ENCODE data around the gene ARHGAP6. TPM values are rescaled to one million over a fixed set of nuclear protein-coding genes. Genes with fewer than 3 reads are reported as not detected.

Gene ARHGAP6
- total and polyA plus RNA-seq, 9 of the 15 experiments (the other 6 are each of a cell fraction or from before 2014, with no cell fraction given): 12.5 to 63.6 (median 41.8) TPM

GRCh38 chrX:11337292-11338009 is 328.3 kb downstream of the ARHGAP6 start:
- in situ Hi-C loops (cut with MboI) (no loop called here), intact Hi-C loops (cut with micrococcal nuclease) (no loop called here)
- ATAC-seq (no peak), DNase-seq (ENCODE audit: extremely low read depth in 1 of 4, low spot score in 3 of 4) (no peak), FAIRE-seq (no peak)
- no peaks in the 10 kb centered on the region for H3K9me3 ChIP-seq (replicated peaks; ENCODE audit: control insufficient read depth, insufficient read depth, low read depth, low read length)
- TF ChIP-seq LARP7 (IDR thresholded peaks at IDR 0.05): no peak
- no peak for TF ChIP-seq CTCF (IDR thresholded peaks at IDR 0.05 in 2 of 3, conservative IDR thresholded peaks at IDR 0.05 in 1 of 3; ENCODE audit: insufficient read depth in 2 of 3, low read depth in 1 of 3, low read length in 3 of 3)
- TF ChIP-seq ZNF444 (CRISPR knock-in tag; IDR thresholded peaks at IDR 0.05): no peak
- no peak for TF ChIP-seq CAMTA2 (CRISPR knock-in tag; conservative IDR thresholded peaks at IDR 0.05)
- TF ChIP-seq KAT7 (CRISPR knock-in tag; IDR thresholded peaks at IDR 0.05; ENCODE audit: borderline replicate concordance): no peak
- TF ChIP-seq EP300 (IDR thresholded peaks at IDR 0.05; ENCODE audit: low read length): no peak
- TF ChIP-seq ELF4 (CRISPR knock-in tag; IDR thresholded peaks at IDR 0.05): no peak
- peaks cover 23% of the 10 kb centered on the region; the same call in 2 of the 3 replicates for H3K36me3 ChIP-seq (ENCODE audit: control insufficient read depth, insufficient read depth, low read length)
- no TSS peak for BruUV-seq (replicated peaks)
- no peak overlapping the region for H3K9ac ChIP-seq (ENCODE audit: insufficient read depth in 1 of 2, low read depth in 2 of 2, low read length in 2 of 2)
- no peak overlapping the region for H3K4me2 ChIP-seq (ENCODE audit: insufficient read depth, low read length)
- peaks cover 8 to 31% of the 10 kb centered on the region in 2 experiments; a peak in 3 of 5 replicates for H3K4me1 ChIP-seq (replicated peaks in 1 of 2; ENCODE audit: control insufficient read depth in 2 of 2, insufficient read depth in 2 of 2, low read length in 2 of 2)
- ChIA-PET CTCF (ENCODE audit: low intra/inter-chr PET ratio) (no interaction called here), POLR2A (no interaction called here)
- no peak overlapping the region for H3K27ac ChIP-seq (ENCODE audit: extremely low read depth, low read depth, low read length)
- H3K9me1 ChIP-seq (ENCODE audit: control insufficient read depth, insufficient read depth, low read length): no peaks in the 10 kb centered on the region
- 93% methylated on average over 1 of the region's 1 CpG for WGBS (ENCODE audit: insufficient coverage, low coverage, missing lambda C conversion rate)
- H2AFZ ChIP-seq (ENCODE audit: low read depth, low read length): no peak overlapping the region
- H4K20me1 ChIP-seq (replicated peaks; ENCODE audit: control insufficient read depth, insufficient read depth, low read length): no peaks in the 10 kb centered on the region
- peaks cover 74% of the 10 kb centered on the region for H3K79me2 ChIP-seq (ENCODE audit: control insufficient read depth, insufficient read depth, low read length)
- H3K4me3 ChIP-seq: no peak overlapping the region
- H3K27me3 ChIP-seq (ENCODE audit: control insufficient read depth in 2 of 2, insufficient read depth in 2 of 2, low read length in 2 of 2): no peaks in the 10 kb centered on the region
